Activated CD8-positive, alpha-beta memory T cell treated with anti-CD3 and anti-CD28 coated beads for 36 hours (primary cell): ENCODE results near the gene UBE2D2. TPM values are rescaled to one million over a fixed set of nuclear protein-coding genes. Genes with fewer than 3 reads are reported as not detected.
"Not testable (repeated sequence)": the region's sequence is repeated elsewhere in the genome, so short reads cannot be mapped to it uniquely, and the experiment has no call there.

Experiments
- CTCF ChIA-PET: fragments of 350-600 bp; sonication (Branson Sonifier 250); formaldehyde crosslinking; loops from one replicate; lab custom pipeline; 2021; ENCODE audit warnings: antibody characterized with exemption; lab: Charles Lee
- POLR2A ChIA-PET: fragments of 350-600 bp; sonication (Branson Sonifier 250); formaldehyde crosslinking; loops from one replicate; lab custom pipeline; 2021; ENCODE audit warnings: antibody characterized with exemption; lab: Charles Lee
- total RNA-seq, 2 experiments: library from RNA; stranded (reverse); gene quantifications; one replicate each; pipeline ENCODE4 v1.2.3, GENCODE V29; 2021

Gene UBE2D2
- total RNA-seq, 2 experiments from 2014 or later, result 264 to 283 TPM

DNA sequence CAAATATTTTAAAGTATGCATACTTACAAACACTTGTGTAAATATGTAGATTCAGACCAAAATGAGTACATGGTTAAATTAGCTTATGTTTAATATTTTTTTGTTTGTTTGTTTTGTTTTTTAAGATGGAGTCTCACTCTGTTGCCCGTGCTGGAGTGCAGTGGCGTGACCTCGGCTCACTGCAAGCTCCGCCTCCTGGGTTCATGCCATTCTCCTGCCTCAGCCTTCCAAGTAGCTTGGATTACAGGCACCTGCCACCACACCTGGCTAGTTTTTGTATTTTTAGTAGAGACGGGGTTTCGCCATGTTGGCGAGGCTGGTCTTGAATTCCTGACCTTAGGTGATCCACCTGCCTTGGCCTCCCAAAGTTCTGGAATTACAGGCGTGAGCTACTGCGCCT, 40.8 kb downstream of the UBE2D2 start:
- CTCF ChIA-PET, result not testable (repeated sequence)
- POLR2A ChIA-PET, result interaction anchor here (0.5 kb wide), 1 partner anchor 9 kb away, joined by 6 read pairs; no protein-coding TSS in a partner anchor

DNA sequence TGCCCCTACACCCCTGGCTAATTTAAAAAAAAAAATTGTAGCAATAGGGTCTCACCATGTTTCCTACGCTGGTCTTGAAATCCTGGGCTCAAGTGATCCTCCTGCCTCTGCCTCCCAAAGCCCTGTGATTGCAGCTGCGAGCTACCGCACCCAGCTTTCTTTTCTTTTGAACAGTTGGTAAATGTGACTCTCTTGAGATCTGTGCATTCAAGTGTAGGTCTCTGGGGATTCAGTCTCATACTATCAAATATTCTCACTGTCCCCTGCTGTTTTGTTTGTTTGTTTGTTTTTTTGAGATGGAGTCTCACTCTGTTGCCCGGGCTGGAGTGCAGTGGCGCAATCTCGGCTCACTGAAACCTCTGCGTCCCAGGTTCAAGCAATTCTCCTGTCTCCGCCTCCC, 44.7 kb downstream of the UBE2D2 start:
- POLR2A ChIA-PET, result no interaction called here
- CTCF ChIA-PET, result no interaction called here

DNA sequence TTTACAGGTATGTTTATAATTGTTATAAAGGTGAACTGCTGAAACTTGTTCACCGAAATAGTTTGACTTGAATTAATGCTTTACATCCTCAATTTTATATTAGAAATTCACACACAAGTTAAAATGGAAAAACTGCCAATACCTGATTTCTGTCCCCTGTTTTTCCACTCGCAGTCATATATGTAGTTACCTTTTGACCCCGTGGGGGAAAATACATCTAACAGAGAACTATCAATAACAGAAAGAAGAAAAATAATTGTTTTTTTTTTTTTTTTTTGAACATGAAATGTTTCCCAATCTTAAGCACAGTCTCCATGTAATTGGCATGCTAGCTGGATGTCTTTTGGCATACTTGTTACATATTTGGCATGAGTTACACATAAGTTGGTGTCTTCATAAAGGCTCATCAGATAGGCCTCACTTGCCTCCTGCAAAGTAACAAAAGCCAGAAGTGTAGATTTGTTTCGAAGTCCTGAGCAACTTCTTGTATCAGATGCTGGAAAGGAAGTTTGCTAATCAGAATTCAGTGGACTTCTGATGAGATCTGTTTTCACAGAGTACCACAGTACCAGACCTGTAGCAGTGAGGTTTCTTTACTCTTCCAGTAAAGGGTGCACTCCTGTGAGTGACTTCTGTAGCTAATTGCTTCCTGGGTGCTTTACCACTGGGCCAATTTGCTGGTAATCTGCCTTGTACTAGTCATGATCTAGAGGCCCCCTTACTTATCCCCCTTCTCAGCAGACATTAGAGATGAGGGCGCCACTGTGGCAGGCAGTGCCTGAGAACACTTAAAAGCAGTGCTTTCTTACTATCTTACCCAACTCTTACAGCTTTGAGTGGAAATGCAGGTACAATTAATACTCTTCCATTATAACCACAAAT, 50.8 kb downstream of the UBE2D2 start:
- ChIA-PET POLR2A (interaction anchor here (0.6 to 0.7 kb wide), 2 partner anchors 14 to 57 kb away, joined by 5 to 6 read pairs; no protein-coding TSS in a partner anchor), CTCF (interaction anchor here (0.7 kb wide), 1 partner anchor 16 kb away, joined by 3 read pairs; no protein-coding TSS in a partner anchor)

DNA sequence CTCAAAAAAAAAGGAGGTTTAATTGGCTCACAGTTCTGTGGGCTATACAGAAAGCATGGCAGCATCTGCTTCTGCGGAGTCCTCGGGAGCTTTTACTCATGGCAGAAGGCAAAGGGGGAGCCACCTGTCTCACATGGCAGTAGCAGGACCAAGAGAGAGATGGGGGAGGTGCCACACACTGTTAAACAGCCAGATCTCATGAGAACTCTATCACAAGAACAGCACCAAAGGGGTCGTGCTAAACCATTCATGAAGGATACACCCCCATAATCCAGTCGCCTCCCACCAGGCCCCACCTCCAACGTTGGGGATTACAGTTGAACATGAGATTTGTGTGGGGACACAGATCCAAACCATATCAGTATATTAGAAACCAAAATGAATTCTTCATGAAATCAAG, 58.7 kb downstream of the UBE2D2 start:
- ChIA-PET CTCF (no interaction called here), POLR2A (no interaction called here)

DNA sequence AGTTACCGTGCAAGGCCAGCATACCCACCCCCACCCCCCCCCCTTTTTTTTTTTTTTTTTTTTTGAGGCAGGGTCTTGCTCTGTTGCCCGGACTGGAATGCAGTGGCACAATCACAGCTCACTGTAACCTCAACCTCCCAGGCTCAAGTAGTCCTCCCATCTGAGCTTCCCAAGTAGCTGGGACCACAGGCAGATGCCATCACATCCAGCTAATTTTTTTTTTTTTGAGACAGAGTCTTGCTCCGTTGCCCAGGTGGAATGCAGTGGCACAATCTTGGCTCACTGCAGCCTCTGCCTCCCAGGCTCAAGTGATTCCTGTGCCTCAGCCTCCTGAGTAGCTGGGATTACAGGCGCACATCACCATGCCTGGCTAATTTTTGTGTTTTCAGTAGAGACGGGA, 64.3 kb downstream of the UBE2D2 start:
- POLR2A ChIA-PET, result not testable (repeated sequence)
- CTCF ChIA-PET, result interaction anchor here (0.6 to 1.2 kb wide), 2 partner anchors 139 to 212 kb away, joined by 3 read pairs; no protein-coding TSS in a partner anchor

DNA sequence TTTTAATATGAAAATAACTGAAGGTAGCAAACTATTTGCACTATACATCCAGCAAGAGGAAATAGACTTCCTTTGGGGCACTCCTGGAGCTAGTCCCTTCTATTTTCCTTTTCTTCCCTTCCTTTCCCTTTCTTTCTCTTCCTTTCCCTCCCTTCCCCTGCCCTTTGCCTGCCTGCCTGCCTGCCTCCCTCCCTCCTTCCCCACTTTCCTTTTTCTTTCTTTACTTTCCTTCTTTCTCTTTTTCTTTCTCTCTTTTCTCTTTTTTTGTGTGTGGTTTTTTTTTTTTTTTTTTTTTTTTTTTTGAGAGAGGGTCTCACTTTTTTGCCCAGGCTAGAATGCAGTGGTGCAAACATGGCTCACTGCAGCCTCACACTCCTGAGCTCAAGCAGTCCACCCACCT, 69.7 kb downstream of the UBE2D2 start:
- CTCF ChIA-PET, result interaction anchor here (0.7 to 8.3 kb wide), 4 partner anchors 60 to 149 kb away, joined by 5 to 87 read pairs (median 25); partner anchors contain the start of gene STING1
- POLR2A ChIA-PET, result interaction anchor here (0.6 to 0.7 kb wide), 2 partner anchors 39 to 882 kb away, joined by 3 read pairs; no protein-coding TSS in a partner anchor

DNA sequence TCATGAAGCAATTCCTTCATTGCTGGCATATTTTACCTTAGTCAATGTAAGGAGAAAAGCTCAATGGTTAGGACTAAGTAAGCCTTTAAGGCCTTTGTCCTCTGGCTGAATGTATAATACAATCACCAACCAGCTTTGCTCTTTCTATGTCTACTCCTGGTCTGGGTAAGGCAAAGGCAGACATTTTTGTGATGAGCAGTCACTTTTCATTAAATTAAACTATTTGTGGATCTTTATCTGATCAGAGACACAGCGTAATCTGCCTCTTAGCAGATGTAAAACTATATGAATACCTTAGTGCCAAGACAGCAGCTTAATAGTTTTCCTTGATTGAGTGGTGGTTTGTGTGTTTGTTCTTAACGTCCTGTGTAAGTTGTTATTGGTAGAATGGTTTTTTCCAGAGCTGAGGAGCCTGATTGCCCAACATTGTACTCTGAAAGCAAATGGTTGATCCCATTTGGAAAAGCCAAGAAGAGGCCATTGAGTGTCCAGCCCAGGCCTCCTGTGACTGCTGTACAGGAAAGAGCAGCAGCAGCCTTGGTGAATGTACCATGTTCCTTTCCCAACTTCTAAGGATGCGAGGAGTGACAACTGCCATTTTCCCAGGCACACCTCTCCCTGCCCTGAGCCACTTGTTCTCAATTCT, 70.5 kb downstream of the UBE2D2 start:
- CTCF ChIA-PET, result interaction anchor here (1.1 to 8.3 kb wide), 5 partner anchors 30 to 135 kb away, joined by 4 to 87 read pairs (median 6); no protein-coding TSS in a partner anchor
- POLR2A ChIA-PET, result interaction anchor here (0.6 to 0.9 kb wide), 3 partner anchors 40 to 883 kb away, joined by 3 to 4 read pairs (median 3); no protein-coding TSS in a partner anchor

DNA sequence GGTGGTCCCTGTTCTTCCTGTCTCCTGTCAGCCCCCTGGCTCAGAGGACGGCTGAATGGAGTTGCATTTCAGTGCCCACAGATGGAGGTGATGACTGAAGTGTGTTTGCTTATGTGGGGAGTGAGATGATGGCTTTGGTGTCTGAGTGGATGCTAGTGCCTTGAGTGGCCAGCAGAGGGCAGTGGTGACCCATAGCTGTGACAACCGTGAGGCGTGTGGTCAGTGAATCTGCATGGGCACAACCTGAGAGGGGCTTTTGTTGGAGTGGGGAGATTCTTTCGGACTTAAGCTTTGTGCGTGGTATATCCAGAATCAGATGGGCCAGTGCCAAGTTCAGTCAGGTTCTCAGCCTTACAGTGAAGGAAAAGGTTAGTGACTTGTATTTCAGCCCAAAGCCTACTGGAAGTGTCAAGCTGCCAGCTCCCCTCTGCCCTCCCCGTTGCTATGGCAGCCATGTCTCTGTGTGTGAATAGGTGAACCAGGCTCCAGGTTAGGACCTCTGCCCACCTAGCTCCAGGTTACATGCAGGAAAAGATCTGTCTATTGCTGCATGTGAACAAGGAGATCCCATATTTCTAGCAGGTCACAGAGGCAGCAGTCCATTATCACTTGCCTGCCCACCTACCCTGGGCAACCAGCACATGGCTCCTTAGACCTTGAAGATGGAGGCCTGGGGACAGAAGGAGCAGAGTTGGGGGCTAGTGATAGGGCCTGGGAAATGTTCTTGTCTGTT, 72.3 kb downstream of the UBE2D2 start:
- POLR2A ChIA-PET, result interaction anchor here (0.6 to 1.4 kb wide), 3 partner anchors 131 to 242 kb away, joined by 3 to 4 read pairs (median 4); no protein-coding TSS in a partner anchor
- CTCF ChIA-PET, result interaction anchor here (0.5 to 8.3 kb wide), 25 partner anchors 13 to 403 kb away, joined by 3 to 87 read pairs (median 4); partner anchors contain the start of genes CXXC5 and UBE2D2

DNA sequence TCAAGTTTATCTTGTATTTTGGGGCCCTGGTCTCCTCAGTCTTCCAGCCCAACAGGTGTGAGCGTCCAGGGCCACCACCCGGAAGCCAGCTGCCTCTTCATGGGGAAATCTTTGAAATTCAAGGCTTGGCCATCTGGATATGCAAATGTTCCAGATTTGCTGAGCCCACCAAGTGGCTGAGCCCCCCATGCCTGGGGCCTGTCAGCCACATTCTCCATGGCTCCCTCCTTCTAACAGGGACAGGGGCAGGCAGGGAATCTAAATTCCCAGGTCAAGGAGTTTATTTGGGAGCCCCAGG, 72.8 kb downstream of the UBE2D2 start:
- ChIA-PET CTCF (interaction anchor here (0.6 to 8.3 kb wide), 22 partner anchors 12 to 404 kb away, joined by 3 to 87 read pairs (median 4); partner anchors contain the start of genes CXXC5 and UBE2D2), POLR2A (interaction anchor here (0.6 to 1.4 kb wide), 2 partner anchors 131 to 132 kb away, joined by 3 to 4 read pairs; no protein-coding TSS in a partner anchor)

DNA sequence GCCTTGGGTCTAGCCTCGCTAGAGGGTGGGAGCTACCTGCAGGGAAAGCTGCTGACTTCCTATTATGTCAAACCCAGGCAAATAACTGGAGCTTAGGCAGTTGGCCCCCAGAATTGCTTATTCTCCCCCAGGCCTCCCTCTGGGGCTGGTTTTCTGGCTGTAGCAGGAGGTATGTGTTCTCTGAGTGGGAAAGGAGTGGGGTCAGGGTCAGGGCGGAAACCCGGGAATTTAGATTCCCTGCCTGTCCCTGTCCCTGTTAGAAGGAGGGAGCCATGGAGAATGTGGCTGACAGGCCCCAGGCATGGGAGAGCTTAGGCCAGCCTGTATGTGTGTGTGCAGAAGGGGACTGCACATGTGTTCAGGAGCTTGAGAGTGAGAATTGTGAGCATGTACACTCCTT, 73.4 kb downstream of the UBE2D2 start:
- POLR2A ChIA-PET, result interaction anchor here (1.4 kb wide), 1 partner anchor 131 kb away, joined by 4 read pairs; no protein-coding TSS in a partner anchor
- CTCF ChIA-PET, result interaction anchor here (1.0 to 8.3 kb wide), 11 partner anchors 14 to 141 kb away, joined by 3 to 87 read pairs (median 6); partner anchors contain the start of gene CXXC5

DNA sequence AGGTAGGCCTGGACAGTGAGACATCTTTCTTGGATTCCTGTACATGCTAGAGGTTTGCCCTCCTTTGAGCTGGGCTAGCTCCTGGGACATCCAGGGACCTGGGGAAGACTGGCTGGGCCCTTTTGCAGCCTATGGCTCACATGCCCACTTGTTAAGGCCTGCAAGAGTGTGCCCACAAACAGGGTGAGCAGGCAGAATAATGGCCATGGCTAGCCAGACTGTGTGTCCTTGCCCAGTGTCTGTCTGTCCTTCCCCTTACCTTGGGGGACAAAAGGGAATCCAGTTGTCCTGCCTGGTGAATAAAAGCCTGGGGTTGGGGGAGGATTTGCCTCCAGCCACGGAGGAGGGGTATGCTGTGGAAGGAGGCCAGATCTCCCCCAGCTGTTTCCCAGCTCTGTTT, 74.1 kb downstream of the UBE2D2 start:
- ChIA-PET CTCF (interaction anchor here (0.9 to 8.3 kb wide), 14 partner anchors 13 to 132 kb away, joined by 3 to 87 read pairs (median 6); partner anchors contain the start of gene CXXC5), POLR2A (no interaction called here)

DNA sequence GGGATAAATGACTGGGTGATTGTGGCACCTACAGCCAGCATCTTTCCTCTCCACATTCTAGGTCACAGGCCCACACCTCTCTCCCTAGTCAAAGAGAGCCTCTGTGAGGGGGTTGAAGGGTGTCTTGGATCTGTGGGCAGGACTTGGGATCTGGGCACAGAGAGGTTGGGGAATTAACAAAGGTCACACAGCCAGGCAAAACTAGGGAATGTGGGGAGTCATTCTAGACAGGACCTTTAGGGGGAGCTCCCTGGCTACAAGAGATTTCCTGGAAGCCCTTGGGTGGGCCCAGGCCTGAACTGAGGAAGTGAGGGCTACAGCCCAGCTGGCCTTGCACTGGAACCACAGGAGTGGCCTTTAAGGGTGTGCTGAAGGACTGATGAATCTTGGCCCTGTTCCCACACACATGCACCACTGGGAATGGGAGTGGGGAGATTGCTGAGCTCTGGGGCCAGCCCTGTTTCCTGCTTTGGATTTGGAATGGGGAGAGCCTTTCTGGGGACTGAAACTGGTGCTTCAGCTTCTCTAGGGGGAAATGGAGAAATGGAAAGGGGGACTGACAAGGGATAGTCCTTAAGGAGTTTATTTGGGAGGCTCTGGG, 74.6 kb downstream of the UBE2D2 start:
- POLR2A ChIA-PET, result interaction anchor here (1.0 kb wide), 1 partner anchor 34 kb away, joined by 4 read pairs; no protein-coding TSS in a partner anchor

DNA sequence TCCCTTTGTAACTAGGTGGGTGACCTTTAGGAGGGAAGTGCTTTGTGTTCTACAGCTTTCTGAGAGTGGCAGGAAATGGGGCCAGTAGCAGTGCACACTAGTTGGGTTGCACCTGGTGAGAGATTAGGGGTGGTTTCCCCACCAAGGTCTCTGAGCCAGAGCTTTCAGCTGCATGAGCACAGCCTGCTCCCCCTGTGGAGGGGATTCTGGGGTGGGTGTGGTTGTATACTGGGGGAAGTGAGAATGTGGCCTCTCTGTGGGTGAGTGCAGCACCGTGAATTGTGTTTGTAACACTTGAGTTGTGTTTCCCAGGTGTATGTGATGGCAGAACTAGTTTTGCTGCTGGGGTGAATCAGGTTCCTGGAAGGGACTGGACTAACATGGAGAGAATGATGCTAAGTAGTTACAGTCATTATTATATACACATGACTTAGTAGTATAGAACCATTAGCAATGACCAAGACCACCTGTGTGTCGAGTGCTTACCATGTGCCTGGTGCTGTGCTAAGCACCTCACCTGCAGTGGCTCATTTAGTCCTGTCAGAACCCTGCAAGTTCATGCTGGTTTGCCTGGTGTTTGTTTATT, 75.2 kb downstream of the UBE2D2 start:
- ChIA-PET POLR2A (interaction anchor here (1.0 to 2.6 kb wide), 2 partner anchors 12 to 34 kb away, joined by 4 to 14 read pairs; partner anchors contain the start of gene CXXC5), CTCF (interaction anchor here (0.9 to 8.3 kb wide), 15 partner anchors 9 to 130 kb away, joined by 3 to 87 read pairs (median 5); partner anchors contain the start of gene CXXC5)

More for the DNA sequence above, 74.6 kb downstream of the UBE2D2 start:
- CTCF ChIA-PET, result interaction anchor here (0.9 to 8.3 kb wide), 15 partner anchors 9 to 131 kb away, joined by 3 to 87 read pairs (median 6); partner anchors contain the start of gene CXXC5

DNA sequence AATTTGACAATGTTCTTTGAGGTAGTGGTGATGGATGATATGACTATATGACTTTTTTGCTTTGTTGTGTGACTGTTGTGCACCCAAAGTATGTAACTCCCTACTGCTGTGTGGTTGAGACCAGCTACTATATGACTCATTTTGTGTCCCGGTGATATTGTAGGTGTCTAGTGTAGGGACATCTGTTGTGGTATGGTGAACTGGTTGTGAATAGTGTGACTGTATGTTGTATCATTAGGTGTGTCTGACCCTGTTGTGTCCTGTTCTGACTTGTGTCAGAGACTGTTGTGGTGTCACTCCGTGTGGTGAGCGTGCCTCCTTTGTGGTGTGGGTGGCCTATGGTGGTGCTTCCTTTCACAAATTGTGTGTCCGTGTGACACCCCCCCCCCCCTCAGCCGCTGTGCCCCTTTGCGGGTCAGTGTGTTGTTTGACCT, 75.9 kb downstream of the UBE2D2 start:
- ChIA-PET POLR2A (interaction anchor here (0.5 to 2.6 kb wide), 5 partner anchors 11 to 895 kb away, joined by 3 to 14 read pairs (median 7); partner anchors contain the start of gene CXXC5), CTCF (interaction anchor here (1.0 to 8.3 kb wide), 7 partner anchors 13 to 130 kb away, joined by 3 to 87 read pairs (median 5); no protein-coding TSS in a partner anchor)

DNA sequence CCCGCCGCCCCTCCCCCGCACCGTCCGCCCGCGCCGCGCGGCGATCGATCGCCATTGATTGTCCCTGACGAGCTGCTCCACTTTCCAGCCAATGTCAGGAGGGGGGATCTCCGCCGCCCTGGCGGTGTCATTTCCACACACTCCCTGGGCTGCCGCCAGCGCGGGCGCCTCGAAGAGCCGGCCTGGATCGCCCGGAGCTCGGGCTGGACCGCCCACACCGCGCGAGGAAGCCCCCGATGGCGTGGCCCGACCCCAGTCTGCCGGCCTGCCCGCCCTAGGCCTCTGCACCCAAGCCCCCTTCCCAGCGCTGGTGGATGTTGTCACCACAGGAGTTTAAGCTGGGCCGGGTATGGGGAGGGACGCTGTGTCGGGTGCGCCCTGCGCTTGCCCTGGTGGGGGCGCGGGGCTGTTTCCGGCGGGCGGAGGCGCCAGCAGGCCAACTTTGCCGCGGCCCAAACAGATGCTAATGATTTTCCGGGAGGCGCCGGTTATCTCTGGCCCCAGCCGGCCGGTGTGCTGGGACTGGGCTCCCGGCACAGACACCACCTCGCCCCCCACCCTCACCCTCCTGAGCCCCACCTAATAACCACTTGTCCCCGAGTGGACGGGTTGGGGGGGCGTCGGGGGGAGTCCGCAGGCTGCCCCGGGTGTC, 76.4 kb downstream of the UBE2D2 start:
- POLR2A ChIA-PET, result interaction anchor here (0.5 to 2.6 kb wide), 6 partner anchors 11 to 896 kb away, joined by 3 to 14 read pairs (median 6); partner anchors contain the start of gene CXXC5
- CTCF ChIA-PET, result interaction anchor here (1.0 to 8.3 kb wide), 5 partner anchors 12 to 129 kb away, joined by 3 to 87 read pairs (median 5); no protein-coding TSS in a partner anchor
